HL-60 (cell line): Measurements from ENCODE around the gene KLF3.

Experiments used
- DNase-seq, 2 experiments: peaks; one replicate each; pipeline ENCODE4 v3.0.0-alpha.2; 2010 to 2020; ENCODE audit warnings: low read depth in 1 of 2, low spot score in 1 of 2
- H3K27ac ChIP-seq: fragments of 250-450 bp; sonication (Bioruptor Pico); replicated peaks from 2 replicates; pipeline ENCODE4 v1.5.1; 2020; ENCODE audit warnings: mild to moderate bottlenecking, moderate library complexity
- H3K27me3 ChIP-seq: fragments of 250-450 bp; sonication (Bioruptor Pico); 2 replicates; pipeline ENCODE4 v1.5.1; 2021; ENCODE audit warnings: mild to moderate bottlenecking, moderate library complexity; ENCODE audit not compliant: insufficient read depth, poor library complexity, severe bottlenecking
- H3K4me3 ChIP-seq: replicated peaks from 2 replicates; pipeline ENCODE4 v1.5.1; 2011; ENCODE audit warnings: mild to moderate bottlenecking, control low read depth, low read length; ENCODE audit not compliant: insufficient read depth
- GABPA ChIP-seq: IDR thresholded peaks from 2 replicates; pipeline ENCODE4 v1.6.1; 2012; ENCODE audit warnings: low read depth
- POLR2AphosphoS5 ChIP-seq: IDR thresholded peaks from 2 replicates; pipeline ENCODE4 v1.6.1; 2012; ENCODE audit warnings: low read depth
- SPI1 ChIP-seq: IDR thresholded peaks from 2 replicates; pipeline ENCODE4 v1.6.1; 2012; ENCODE audit warnings: low read depth, mild to moderate bottlenecking, borderline replicate concordance
- TF ChIP-seq, protein P1 (sequence below): IDR thresholded peaks from one replicate; pipeline ENCODE4 v1.5.1; 2011; ENCODE audit warnings: low read length, control low read depth, inconsistent platforms; ENCODE audit not compliant: insufficient read depth
- TF ChIP-seq, protein P2 (sequence below): IDR thresholded peaks from 2 replicates; pipeline ENCODE4 v1.6.1; 2012; ENCODE audit warnings: low read depth; ENCODE audit not compliant: insufficient replicate concordance

KLF3 gene

DNA sequence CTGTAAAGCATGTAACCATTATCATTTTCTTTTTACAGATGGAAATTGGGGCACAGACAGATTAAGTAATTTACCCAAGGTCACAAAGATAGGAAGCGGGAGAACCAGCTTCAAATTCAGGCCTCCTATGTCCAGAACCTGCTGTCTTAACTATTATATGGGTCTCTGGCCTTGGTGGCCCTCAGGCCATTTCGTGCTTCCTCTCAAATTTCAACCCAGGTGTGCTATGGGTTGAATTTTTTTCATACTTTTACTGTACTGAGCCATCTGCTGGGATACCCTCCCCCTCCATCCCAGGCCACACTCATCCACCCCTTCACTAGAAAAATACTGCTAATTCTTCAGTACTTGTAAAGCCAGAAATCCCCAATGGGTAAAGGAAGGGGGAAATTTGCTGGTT is 42.3 kb downstream of the KLF3 start:
- Histone ChIP-seq H3K27ac (no peak overlapping the region), H3K4me3 (no peak overlapping the region), H3K27me3 (no peaks in the 10 kb centered on the region)
- DNase-seq, result no peak
- TF ChIP-seq, protein P1, sequence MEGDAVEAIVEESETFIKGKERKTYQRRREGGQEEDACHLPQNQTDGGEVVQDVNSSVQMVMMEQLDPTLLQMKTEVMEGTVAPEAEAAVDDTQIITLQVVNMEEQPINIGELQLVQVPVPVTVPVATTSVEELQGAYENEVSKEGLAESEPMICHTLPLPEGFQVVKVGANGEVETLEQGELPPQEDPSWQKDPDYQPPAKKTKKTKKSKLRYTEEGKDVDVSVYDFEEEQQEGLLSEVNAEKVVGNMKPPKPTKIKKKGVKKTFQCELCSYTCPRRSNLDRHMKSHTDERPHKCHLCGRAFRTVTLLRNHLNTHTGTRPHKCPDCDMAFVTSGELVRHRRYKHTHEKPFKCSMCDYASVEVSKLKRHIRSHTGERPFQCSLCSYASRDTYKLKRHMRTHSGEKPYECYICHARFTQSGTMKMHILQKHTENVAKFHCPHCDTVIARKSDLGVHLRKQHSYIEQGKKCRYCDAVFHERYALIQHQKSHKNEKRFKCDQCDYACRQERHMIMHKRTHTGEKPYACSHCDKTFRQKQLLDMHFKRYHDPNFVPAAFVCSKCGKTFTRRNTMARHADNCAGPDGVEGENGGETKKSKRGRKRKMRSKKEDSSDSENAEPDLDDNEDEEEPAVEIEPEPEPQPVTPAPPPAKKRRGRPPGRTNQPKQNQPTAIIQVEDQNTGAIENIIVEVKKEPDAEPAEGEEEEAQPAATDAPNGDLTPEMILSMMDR, result no peak
- TF ChIP-seq SPI1 (no peak), GABPA (no peak), POLR2AphosphoS5 (no peak)
- TF ChIP-seq, protein P2, sequence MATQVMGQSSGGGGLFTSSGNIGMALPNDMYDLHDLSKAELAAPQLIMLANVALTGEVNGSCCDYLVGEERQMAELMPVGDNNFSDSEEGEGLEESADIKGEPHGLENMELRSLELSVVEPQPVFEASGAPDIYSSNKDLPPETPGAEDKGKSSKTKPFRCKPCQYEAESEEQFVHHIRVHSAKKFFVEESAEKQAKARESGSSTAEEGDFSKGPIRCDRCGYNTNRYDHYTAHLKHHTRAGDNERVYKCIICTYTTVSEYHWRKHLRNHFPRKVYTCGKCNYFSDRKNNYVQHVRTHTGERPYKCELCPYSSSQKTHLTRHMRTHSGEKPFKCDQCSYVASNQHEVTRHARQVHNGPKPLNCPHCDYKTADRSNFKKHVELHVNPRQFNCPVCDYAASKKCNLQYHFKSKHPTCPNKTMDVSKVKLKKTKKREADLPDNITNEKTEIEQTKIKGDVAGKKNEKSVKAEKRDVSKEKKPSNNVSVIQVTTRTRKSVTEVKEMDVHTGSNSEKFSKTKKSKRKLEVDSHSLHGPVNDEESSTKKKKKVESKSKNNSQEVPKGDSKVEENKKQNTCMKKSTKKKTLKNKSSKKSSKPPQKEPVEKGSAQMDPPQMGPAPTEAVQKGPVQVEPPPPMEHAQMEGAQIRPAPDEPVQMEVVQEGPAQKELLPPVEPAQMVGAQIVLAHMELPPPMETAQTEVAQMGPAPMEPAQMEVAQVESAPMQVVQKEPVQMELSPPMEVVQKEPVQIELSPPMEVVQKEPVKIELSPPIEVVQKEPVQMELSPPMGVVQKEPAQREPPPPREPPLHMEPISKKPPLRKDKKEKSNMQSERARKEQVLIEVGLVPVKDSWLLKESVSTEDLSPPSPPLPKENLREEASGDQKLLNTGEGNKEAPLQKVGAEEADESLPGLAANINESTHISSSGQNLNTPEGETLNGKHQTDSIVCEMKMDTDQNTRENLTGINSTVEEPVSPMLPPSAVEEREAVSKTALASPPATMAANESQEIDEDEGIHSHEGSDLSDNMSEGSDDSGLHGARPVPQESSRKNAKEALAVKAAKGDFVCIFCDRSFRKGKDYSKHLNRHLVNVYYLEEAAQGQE, result no peak

DNA sequence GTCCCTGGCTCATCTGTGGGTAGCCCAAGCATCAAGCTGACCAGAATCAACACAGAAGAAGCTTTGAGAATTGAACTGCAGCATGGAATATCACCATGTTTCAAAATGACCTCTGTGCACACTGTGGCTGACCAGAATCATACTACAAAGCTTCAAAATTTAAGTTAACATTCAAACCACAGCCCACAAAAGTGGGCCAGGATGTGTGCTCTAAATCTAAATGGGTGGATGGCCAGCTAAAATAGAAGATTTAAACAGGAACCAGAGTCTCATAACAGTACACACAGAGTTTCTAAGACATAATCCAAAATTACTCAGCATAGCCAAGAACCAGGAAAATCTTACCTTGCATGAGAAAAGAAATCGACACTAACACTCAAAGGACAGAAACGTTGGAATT is 46.1 kb downstream of the KLF3 start:
- TF ChIP-seq, protein P1, result no peak
- TF ChIP-seq POLR2AphosphoS5 (no peak), GABPA (no peak), SPI1 (no peak)
- TF ChIP-seq, protein P2, result no peak
- Histone ChIP-seq H3K4me3 (no peak overlapping the region), H3K27ac (no peak overlapping the region), H3K27me3 (no peaks in the 10 kb centered on the region)
- no peak for DNase-seq

DNA sequence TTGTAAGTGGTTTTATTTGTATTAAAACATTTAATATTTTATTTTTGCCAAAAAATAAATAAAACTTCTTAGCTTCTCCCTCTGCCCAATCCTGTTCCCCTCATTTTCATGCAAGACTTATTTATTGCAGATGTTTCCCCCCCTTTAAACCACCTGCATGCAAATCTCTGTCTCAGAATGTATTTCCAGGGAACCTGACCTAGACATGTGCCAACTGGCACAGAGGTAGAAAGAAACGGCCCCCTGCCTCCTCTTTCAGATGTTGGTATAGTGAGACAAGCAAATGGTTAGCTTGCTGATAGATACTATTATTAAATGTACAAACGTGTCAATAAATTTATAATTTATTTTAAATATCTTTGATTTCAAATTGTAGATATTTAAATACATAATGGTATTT is 47.1 kb downstream of the KLF3 start:
- Histone ChIP-seq H3K4me3 (no peak overlapping the region), H3K27ac (no peak overlapping the region), H3K27me3 (no peaks in the 10 kb centered on the region)
- TF ChIP-seq GABPA, result no peak
- no peak for TF ChIP-seq SPI1
- TF ChIP-seq, protein P1, result no peak
- TF ChIP-seq POLR2AphosphoS5, result no peak
- TF ChIP-seq, protein P2, result no peak
- no peak for DNase-seq
